Smooth muscle cell of the pulmonary artery (primary cell): Measurements from ENCODE around the gene KRTAP4-3. TPM values are rescaled to one million over a fixed set of nuclear protein-coding genes. Genes with fewer than 3 reads are reported as not detected.

Source experiments
- total RNA-seq: library from RNA; depleted of rRNA; stranded (reverse); fragments of >200 nt; gene quantifications from 2 replicates; pipeline ENCODE4 v1.2.3, GENCODE V29; 2014

KRTAP4-3 gene
- not detected in 2 replicates for total RNA-seq

GRCh38 chr17:41168121-41168520 is at the start of gene KRTAP4-3:
Gene KRTAP4-3, minus strand, starts transcription at chr17:41168221. Its CDS starts 49 bp downstream, at chr17:41168172.

GRCh38 chr17:41189837-41190318 is 21.9 kb upstream of the KRTAP4-3 start, which contains the start of gene KRTAP9-1:
Gene KRTAP9-1, plus strand, starts transcription at chr17:41189887. Its CDS starts 0 bp downstream, at chr17:41189887.

GRCh38 chr17:41184480-41184961 is 16.5 kb upstream of the KRTAP4-3 start, which contains the start of gene KRTAP4-1:
Gene KRTAP4-1, minus strand, starts transcription at chr17:41184911. Its CDS starts 57 bp downstream, at chr17:41184854.

GRCh38 chr17:41177727-41178271 is 9.8 kb upstream of the KRTAP4-3 start, which contains the start of gene KRTAP4-2:
Gene KRTAP4-2, minus strand, starts transcription at chr17:41178221. Its CDS starts 57 bp downstream, at chr17:41178164.

GRCh38 chr17:41160648-41161047 is 7.4 kb downstream of the KRTAP4-3 start, which contains the start of gene KRTAP4-4:
Gene KRTAP4-4, minus strand, starts transcription at chr17:41160748. Its CDS starts 57 bp downstream, at chr17:41160691.

GRCh38 chr17:41149652-41149985 is 18.4 kb downstream of the KRTAP4-3 start, which contains the start of gene KRTAP4-5:
Gene KRTAP4-5, minus strand, starts transcription at chr17:41149825. Its CDS starts 58 bp downstream, at chr17:41149767.

GRCh38 chr17:41140360-41141131 is 27.5 kb downstream of the KRTAP4-3 start, which contains the start of gene KRTAP4-6:
Gene KRTAP4-6, minus strand, starts transcription at chr17:41140544. Its CDS starts 57 bp downstream, at chr17:41140487.

GRCh38 chr17:41123991-41124371 is 44.0 kb downstream of the KRTAP4-3 start, which contains the start of gene KRTAP4-12:
Gene KRTAP4-12, minus strand, starts transcription at chr17:41124182. Its CDS starts 60 bp downstream, at chr17:41124122.

GRCh38 chr17:41117846-41118386 is 50.1 kb downstream of the KRTAP4-3 start, which contains the start of gene KRTAP4-11:
Gene KRTAP4-11, minus strand, starts transcription at chr17:41118373. Its CDS starts 58 bp downstream, at chr17:41118315.

Other genes with a start within 250 kb of the KRTAP4-3 start
- gene KRT23, start 230.6 kb downstream of the KRTAP4-3 start, total RNA-seq = not detected in 2 replicates
- gene KRT39, start 201.3 kb downstream of the KRTAP4-3 start, total RNA-seq = not detected in 2 replicates
- not detected in 2 replicates for gene KRT40, start 183.9 kb downstream of the KRTAP4-3 start, total RNA-seq
- gene KRTAP3-3, start 174.1 kb downstream of the KRTAP4-3 start, total RNA-seq = not detected in 2 replicates
- gene KRTAP3-2, start 168.3 kb downstream of the KRTAP4-3 start, total RNA-seq = not detected in 2 replicates
- not detected in 2 replicates for gene KRTAP3-1, start 159.1 kb downstream of the KRTAP4-3 start, total RNA-seq
- 0.72 and 1.6 TPM in 2 replicates for gene KRTAP1-5, start 141.0 kb downstream of the KRTAP4-3 start, total RNA-seq
- gene KRTAP1-4, start 138.0 kb downstream of the KRTAP4-3 start, total RNA-seq = not detected in 2 replicates
- not detected in 2 replicates for gene KRTAP1-3, start 133.3 kb downstream of the KRTAP4-3 start, total RNA-seq
- not detected in 2 replicates for gene KRTAP1-1, start 126.8 kb downstream of the KRTAP4-3 start, total RNA-seq
- not detected in 2 replicates for gene KRTAP2-1, start 120.9 kb downstream of the KRTAP4-3 start, total RNA-seq
- not detected in 2 replicates for gene KRTAP2-2, start 113.0 kb downstream of the KRTAP4-3 start, total RNA-seq
- gene KRTAP2-3, start 108.1 kb downstream of the KRTAP4-3 start, total RNA-seq = 0.56 TPM in 1 of 2 replicates, not detected in the other
- gene KRTAP2-4, start 102.3 kb downstream of the KRTAP4-3 start, total RNA-seq = not detected in 2 replicates
- not detected in 2 replicates for gene KRTAP4-7, start 84.1 kb downstream of the KRTAP4-3 start, total RNA-seq
- not detected in 2 replicates for gene KRTAP4-8, start 70.1 kb downstream of the KRTAP4-3 start, total RNA-seq
- not detected in 2 replicates for gene KRTAP4-16, start 66.0 kb downstream of the KRTAP4-3 start, total RNA-seq
- gene KRTAP4-9, start 62.8 kb downstream of the KRTAP4-3 start, total RNA-seq = not detected in 2 replicates
- not detected in 2 replicates for gene KRTAP4-11, start 49.8 kb downstream of the KRTAP4-3 start, total RNA-seq
- not detected in 2 replicates for gene KRTAP4-12, start 44.0 kb downstream of the KRTAP4-3 start, total RNA-seq
- gene KRTAP4-6, start 27.7 kb downstream of the KRTAP4-3 start, total RNA-seq = not detected in 2 replicates
- gene KRTAP4-5, start 18.4 kb downstream of the KRTAP4-3 start, total RNA-seq = not detected in 2 replicates
- not detected in 2 replicates for gene KRTAP4-4, start 7.5 kb downstream of the KRTAP4-3 start, total RNA-seq
- gene KRTAP4-2, start 10.0 kb upstream of the KRTAP4-3 start, total RNA-seq = not detected in 2 replicates
- gene KRTAP4-1, start 16.7 kb upstream of the KRTAP4-3 start, total RNA-seq = not detected in 2 replicates
- gene KRTAP9-1, start 21.7 kb upstream of the KRTAP4-3 start, total RNA-seq = not detected in 2 replicates
- not detected in 2 replicates for gene KRTAP9-2, start 58.4 kb upstream of the KRTAP4-3 start, total RNA-seq
- gene KRTAP9-3, start 64.2 kb upstream of the KRTAP4-3 start, total RNA-seq = not detected in 2 replicates
- gene KRTAP9-8, start 69.8 kb upstream of the KRTAP4-3 start, total RNA-seq = not detected in 2 replicates
- gene KRTAP9-4, start 81.5 kb upstream of the KRTAP4-3 start, total RNA-seq = not detected in 2 replicates
- gene KRTAP9-9, start 87.2 kb upstream of the KRTAP4-3 start, total RNA-seq = not detected in 2 replicates
- gene KRTAP9-6, start 97.2 kb upstream of the KRTAP4-3 start, total RNA-seq = not detected in 2 replicates
- gene KRTAP9-7, start 107.5 kb upstream of the KRTAP4-3 start, total RNA-seq = not detected in 2 replicates
- gene KRTAP29-1, start 134.6 kb upstream of the KRTAP4-3 start, total RNA-seq = not detected in 2 replicates
- gene KRTAP16-1, start 141.1 kb upstream of the KRTAP4-3 start, total RNA-seq = not detected in 2 replicates
- gene KRTAP17-1, start 147.5 kb upstream of the KRTAP4-3 start, total RNA-seq = not detected in 2 replicates
- gene KRT33A, start 182.6 kb upstream of the KRTAP4-3 start, total RNA-seq = not detected in 2 replicates
- not detected in 2 replicates for gene KRT33B, start 201.6 kb upstream of the KRTAP4-3 start, total RNA-seq
- gene KRT34, start 214.1 kb upstream of the KRTAP4-3 start, total RNA-seq = 0.20 and 0.46 TPM in 2 replicates
- not detected in 2 replicates for gene KRT31, start 229.4 kb upstream of the KRTAP4-3 start, total RNA-seq